GDM1 (cell line): ENCODE results near the gene RELB.

Experiments
- DNase-seq: peaks from one replicate; lab custom pipeline; 2025; lab: John Stamatoyannopoulos, UW

Gene RELB

GRCh38 chr19:45023048-45023447 is 21.8 kb downstream of the RELB start:
- no peak for DNase-seq

GRCh38 chr19:45025264-45025663 is 24.0 kb downstream of the RELB start:
- DNase-seq, result no peak

GRCh38 chr19:45027371-45027770 is 26.1 kb downstream of the RELB start:
- DNase-seq, result no peak

- no peak for DNase-seq
Observed at GRCh38 chr19:45030825-45031224, 29.6 kb downstream of the RELB start.

GRCh38 chr19:45032421-45032820 is 31.2 kb downstream of the RELB start:
- DNase-seq, result no peak

GRCh38 chr19:45035755-45036154 is 34.5 kb downstream of the RELB start:
- no peak for DNase-seq

DNA sequence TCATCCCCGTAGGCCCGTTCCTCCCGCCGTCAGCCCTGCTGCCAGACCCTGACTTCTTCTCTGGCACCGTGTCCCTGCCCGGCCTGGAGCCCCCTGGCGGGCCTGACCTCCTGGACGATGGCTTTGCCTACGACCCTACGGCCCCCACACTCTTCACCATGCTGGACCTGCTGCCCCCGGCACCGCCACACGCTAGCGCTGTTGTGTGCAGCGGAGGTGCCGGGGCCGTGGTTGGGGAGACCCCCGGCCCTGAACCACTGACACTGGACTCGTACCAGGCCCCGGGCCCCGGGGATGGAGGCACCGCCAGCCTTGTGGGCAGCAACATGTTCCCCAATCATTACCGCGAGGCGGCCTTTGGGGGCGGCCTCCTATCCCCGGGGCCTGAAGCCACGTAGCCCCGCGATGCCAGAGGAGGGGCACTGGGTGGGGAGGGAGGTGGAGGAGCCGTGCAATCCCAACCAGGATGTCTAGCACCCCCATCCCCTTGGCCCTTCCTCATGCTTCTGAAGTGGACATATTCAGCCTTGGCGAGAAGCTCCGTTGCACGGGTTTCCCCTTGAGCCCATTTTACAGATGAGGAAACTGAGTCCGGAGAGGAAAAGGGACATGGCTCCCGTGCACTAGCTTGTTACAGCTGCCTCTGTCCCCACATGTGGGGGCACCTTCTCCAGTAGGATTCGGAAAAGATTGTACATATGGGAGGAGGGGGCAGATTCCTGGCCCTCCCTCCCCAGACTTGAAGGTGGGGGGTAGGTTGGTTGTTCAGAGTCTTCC is 36.3 kb downstream of the RELB start:
- no peak for DNase-seq

DNA sequence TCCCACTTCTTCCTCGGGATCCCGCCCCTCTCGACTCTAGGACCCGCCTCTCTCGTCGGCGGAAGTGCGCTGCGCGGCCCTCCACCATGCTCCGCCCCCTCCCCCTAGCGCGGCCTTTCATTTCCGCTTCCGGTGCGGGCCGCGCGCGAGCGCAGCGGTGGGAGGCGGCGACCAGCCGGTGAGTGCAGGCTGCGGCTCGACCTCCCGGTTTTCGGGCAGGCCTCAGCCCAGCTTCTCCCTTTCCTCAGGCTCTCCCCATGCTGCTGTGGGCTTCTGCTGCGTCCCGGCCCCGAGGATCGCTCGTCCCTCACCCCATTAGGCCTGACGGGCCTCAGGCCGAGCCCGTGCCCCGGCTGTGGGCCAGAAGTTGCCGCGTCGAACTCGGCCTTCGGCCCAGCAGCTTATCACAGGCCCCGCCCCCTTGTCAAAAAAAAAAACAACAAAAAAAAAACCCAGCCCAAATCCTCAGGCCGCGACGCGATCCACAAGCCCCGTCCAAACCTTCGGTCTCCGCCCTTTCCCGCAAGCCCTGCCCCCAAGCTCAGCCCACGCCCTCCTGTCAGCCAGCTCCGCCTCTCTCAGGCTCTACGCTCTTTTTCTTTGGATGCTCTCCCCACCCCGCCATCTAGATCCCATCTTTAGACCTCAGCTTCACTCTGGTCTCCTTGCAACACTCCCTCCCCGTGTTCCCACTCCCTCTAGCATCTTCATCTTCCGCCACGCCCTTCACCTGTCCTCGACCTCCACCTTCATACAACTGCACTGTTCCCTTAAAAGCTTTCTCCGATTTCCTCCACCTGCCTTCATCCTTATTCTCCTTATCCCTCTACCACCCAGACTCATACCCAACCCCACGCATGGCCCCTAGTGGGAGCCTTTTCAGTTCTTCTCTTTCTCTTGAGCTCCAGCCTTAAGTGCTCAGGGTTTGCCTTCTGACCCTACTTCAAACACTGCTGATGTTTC is 37.9 kb downstream of the RELB start, which contains the start of gene CLASRP:
Gene CLASRP, plus strand, starts transcription at position 115 of the 963 bp plus-strand sequence. CDS start 1,168 bp downstream, outside the sequence.
- DNase-seq, result peak; percentile 84

- DNase-seq, result no peak
Observed at GRCh38 chr19:45040059-45040771, 39.0 kb downstream of the RELB start.

DNA sequence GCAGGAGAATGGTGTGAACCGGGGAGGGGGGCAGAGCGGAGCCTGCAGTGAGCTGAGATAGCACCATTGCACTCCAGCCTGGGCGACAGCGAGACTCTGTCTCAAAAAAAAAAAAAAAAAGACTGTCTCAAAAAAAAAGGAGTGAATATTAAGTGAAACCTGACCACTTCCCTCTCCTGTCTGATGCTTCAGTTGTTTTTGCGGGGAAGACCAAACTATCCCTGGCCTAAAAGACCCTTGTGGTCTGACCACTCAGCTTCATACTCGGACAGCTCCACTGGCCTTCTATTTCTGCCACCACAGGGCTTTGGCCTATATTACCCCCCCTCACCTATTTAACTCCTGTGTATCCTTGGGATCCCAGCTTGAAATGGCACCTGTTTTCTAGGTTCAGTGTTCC is 39.9 kb downstream of the RELB start:
- DNase-seq, result no peak

DNA sequence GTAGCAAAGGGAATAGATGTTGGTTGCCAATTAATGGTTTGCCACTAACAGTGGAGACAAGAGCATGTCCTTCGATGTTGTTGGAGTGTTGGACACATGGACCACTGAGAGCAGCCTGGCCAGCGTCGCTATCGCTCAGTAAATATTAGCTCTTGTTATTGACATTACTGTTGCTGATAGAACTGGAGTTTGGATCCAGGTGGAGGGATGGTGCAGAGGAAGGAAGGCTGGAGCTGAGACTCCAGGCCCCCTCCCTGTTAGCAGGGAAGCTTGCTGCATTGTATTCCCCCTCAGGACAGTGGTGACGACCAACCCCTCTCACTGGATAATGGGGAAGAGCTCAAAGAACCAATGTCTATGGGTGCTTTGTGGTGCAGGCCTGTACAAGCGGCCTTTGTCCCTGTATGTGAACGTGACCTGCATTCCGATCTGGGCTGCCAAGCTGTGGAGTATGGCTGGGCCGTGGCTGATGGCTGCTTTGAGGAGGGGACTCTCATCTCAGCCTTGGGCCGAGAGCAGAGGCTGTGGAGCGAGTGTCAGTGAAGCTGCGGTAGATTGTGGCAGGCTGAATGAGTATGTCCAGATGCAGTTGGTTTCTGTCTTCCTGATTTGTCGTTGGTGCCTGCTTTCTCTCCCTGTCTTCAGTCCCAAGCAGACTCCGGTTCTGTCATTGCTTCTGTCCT is 44.5 kb downstream of the RELB start:
- no peak for DNase-seq

- DNase-seq, result no peak
Observed at GRCh38 chr19:45046355-45046754, 45.1 kb downstream of the RELB start.

- DNase-seq, result no peak
Observed at GRCh38 chr19:45047188-45047797, 46.0 kb downstream of the RELB start.

GRCh38 chr19:45049073-45049736 is 47.9 kb downstream of the RELB start:
- no peak for DNase-seq

- no peak for DNase-seq
Observed at GRCh38 chr19:45050036-45050435, 48.8 kb downstream of the RELB start.

DNA sequence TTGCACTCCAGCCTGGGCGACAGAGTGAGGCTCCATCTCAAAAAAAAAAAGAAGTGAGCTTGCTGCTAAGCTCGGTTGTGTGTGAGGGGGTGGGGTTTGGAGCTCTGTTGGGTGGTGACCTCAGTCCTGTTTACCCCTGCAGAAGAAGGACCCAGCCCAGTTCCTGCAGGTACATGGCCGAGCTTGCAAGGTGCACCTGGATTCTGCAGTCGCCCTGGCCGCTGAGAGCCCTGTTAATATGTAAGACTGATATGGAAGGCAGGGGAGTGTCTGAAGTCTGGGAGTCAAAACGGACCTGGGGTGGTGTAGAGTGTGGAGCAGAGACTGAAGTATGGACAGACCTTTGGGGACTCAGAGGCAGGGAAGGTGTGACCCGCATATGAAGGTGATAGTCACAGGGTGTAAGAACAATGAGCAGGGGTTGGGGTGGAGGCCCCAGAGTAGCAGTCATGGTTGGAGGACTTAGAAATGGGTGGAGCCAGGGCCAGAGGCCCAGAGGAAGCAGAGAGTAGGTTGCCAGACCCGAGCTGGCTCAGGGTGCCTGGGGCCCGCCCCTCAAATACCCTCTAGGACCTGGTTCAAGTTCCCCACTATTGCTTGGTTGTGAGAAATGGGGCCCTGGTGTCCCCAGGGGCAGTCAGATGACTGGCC is 50.8 kb downstream of the RELB start:
- DNase-seq, result no peak

DNA sequence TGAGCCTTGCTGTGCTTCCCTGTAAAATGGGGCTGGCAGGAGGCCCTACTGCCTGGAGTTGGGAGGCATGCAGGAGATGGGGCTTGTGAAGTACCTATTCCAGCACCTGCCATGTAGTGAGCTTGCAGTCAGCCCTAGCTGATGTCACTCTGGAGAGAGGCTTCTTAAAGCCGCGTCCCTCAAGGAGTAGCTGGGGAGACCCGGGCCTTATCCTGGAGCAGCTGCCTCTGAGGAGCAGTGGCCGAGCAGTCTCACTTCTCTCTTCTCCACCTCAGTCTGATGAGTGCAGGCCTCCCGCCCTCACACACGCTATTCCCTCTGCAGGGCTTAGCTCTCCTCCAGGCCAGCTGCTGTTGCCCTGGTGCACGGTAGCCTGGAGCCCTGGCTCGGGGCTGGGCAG is 55.6 kb downstream of the RELB start:
- DNase-seq, result no peak

GRCh38 chr19:45057444-45057843 is 56.2 kb downstream of the RELB start:
- DNase-seq, result no peak

DNA sequence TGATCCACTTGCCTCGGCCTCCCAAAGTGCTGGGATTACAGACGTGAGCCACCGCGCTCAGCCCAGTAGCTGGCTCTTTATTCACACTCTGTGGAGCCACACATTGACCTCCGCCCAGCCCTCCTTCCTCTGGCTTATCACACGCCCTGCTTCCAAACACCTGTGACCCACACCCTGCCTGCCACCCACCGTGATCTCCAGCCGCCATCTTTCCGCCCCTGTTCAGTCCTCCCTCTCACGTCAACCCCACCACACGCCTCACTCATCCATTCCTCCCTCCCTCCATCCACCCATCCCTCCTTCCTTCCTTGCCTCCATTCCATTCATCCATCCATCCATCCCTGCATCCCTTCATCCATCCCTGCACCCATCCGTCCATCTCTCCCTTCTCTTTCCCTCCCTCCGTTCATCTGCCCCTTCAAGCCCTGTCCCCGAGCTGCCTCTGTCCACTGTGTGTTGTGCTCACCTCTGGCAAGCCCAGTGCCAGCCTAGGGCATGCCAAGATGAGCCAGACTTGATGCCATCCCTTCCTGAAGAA is 57.4 kb downstream of the RELB start:
- DNase-seq, result no peak
